ENCODE results near the gene NECTIN4. TPM values are rescaled to one million over a fixed set of nuclear protein-coding genes. Genes with fewer than 3 reads are reported as not detected.

Gene NECTIN4
- total RNA-seq, 1 donor from 2014 or later, result 42.7 TPM

DNA sequence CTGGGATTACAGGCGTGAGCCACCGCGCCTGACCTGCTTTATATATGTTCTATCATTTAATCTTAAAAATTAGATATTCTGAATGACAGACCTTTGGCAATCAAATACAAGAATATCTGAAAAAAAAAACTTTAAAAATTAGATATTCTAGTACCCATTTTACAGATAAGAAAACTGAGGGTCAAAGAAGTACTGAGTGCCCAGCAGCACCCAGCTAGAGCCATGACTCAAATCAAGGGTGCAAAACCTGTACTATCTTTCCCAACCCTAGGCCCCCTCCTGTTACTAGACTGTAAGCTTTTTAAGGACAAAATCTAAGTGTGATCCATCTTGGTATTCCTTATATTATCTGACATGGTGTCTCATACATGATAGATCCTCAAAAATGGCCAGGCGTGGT, 27.9 kb downstream of the NECTIN4 start:
- TF ChIP-seq POLR2A (IDR thresholded peaks at IDR 0.05) (no peak), POLR2AphosphoS5 (IDR thresholded peaks at IDR 0.05; ENCODE audit: insufficient read depth in 1 of 2, low read depth in 1 of 2) (no peak)
- TF ChIP-seq, protein P1, sequence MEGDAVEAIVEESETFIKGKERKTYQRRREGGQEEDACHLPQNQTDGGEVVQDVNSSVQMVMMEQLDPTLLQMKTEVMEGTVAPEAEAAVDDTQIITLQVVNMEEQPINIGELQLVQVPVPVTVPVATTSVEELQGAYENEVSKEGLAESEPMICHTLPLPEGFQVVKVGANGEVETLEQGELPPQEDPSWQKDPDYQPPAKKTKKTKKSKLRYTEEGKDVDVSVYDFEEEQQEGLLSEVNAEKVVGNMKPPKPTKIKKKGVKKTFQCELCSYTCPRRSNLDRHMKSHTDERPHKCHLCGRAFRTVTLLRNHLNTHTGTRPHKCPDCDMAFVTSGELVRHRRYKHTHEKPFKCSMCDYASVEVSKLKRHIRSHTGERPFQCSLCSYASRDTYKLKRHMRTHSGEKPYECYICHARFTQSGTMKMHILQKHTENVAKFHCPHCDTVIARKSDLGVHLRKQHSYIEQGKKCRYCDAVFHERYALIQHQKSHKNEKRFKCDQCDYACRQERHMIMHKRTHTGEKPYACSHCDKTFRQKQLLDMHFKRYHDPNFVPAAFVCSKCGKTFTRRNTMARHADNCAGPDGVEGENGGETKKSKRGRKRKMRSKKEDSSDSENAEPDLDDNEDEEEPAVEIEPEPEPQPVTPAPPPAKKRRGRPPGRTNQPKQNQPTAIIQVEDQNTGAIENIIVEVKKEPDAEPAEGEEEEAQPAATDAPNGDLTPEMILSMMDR (IDR thresholded peaks at IDR 0.05), result no peak

DNA sequence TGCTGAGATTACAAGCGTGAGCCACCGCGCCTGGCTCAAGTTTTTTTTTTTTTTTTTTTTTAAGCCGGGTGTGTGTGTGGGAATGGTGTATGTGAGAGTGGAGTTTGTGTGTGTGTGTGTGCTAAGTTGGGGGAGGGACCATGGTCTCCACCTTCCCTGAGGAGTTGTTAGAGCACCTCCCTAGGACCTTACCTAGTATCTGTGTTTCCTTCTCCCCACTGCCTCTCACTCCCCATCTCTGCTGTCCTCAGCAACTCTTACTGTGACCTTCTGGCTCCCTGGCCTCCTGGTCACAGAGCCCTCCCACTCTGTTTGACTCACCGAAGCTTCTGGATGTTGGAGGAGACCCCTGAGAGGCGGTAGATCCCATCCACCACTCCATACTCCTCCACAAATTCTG, 30.1 kb downstream of the NECTIN4 start:
- Histone ChIP-seq H3K4me1 (no peaks in the 10 kb centered on the region), H3K9me3 (no peaks in the 10 kb centered on the region), H3K4me3 (no peak overlapping the region), H3K36me3 (no peaks in the 10 kb centered on the region), H3K27me3 (no peaks in the 10 kb centered on the region), H3K27ac (no peak overlapping the region)
- no peak for DNase-seq (ENCODE audit: extremely low spot score in 2 of 2)
- TF ChIP-seq POLR2AphosphoS5 (IDR thresholded peaks at IDR 0.05; ENCODE audit: insufficient read depth in 1 of 2, low read depth in 1 of 2), result no peak
- TF ChIP-seq, protein P1 (IDR thresholded peaks at IDR 0.05), result no peak
- no peak for TF ChIP-seq POLR2A (IDR thresholded peaks at IDR 0.05)
- intact Hi-C loops (cut with DNase I), result no loop called here

More for the DNA sequence above, 27.9 kb downstream of the NECTIN4 start:
- no peaks in the 10 kb centered on the region for H3K36me3 ChIP-seq
- no peaks in the 10 kb centered on the region for H3K27me3 ChIP-seq
- H3K27ac ChIP-seq, result no peak overlapping the region
- no peaks in the 10 kb centered on the region for H3K4me1 ChIP-seq
- intact Hi-C loops (cut with DNase I), result no loop called here
- DNase-seq (ENCODE audit: extremely low spot score in 2 of 2), result no peak
- no peak overlapping the region for H3K4me3 ChIP-seq
- H3K9me3 ChIP-seq, result no peaks in the 10 kb centered on the region

DNA sequence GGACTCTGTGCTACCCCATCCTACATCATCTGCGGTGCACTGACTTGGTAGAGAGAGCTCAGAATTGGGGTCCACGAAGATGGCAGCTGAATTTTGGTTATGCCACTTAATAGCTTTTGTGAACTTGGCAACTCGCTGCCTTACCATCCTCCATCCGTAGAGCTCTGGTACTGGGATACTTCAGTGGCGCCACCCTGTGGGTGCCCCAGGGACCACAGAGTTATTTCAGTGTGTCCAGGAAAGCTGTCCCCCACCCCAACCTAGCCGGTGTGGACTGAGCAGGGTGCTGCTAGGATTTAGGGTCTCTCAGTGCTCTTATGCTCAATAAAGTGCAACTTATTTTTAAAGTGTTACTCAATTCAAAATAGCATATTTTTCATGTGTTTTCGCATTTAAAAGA, 34.6 kb downstream of the NECTIN4 start:
- no peaks in the 10 kb centered on the region for H3K27me3 ChIP-seq
- no peaks in the 10 kb centered on the region for H3K9me3 ChIP-seq
- no peak for DNase-seq (ENCODE audit: extremely low spot score in 2 of 2)
- H3K27ac ChIP-seq, result no peak overlapping the region
- no peaks in the 10 kb centered on the region for H3K36me3 ChIP-seq
- H3K4me3 ChIP-seq, result no peak overlapping the region
- intact Hi-C loops (cut with DNase I), result no loop called here
- no peaks in the 10 kb centered on the region for H3K4me1 ChIP-seq
- TF ChIP-seq POLR2A (IDR thresholded peaks at IDR 0.05) (no peak), POLR2AphosphoS5 (IDR thresholded peaks at IDR 0.05; ENCODE audit: insufficient read depth in 1 of 2, low read depth in 1 of 2) (no peak)
- TF ChIP-seq, protein P1 (IDR thresholded peaks at IDR 0.05), result no peak

DNA sequence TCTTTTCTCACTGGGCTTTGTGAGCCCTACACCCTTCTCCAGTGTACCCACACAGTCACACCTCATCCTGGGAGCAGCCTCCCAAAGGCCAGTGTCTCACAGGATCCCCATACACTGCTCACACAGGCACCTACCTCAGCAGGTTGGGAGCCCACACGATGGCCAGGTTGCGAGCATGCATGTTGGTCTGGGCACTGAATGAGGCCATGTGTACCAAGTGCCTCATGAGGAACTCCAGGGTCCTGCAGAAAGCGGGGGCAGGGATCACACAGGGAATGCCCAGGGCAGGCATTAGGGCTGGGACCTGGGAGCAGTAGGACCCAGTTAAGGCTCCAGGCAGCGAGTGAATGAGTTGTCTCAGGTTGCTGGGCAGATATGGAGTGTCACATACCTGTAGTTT, 35.1 kb downstream of the NECTIN4 start:
- TF ChIP-seq POLR2AphosphoS5 (IDR thresholded peaks at IDR 0.05; ENCODE audit: insufficient read depth in 1 of 2, low read depth in 1 of 2) (no peak), POLR2A (IDR thresholded peaks at IDR 0.05) (no peak)
- TF ChIP-seq, protein P1 (IDR thresholded peaks at IDR 0.05), result no peak
- no peak overlapping the region for H3K27ac ChIP-seq
- no peaks in the 10 kb centered on the region for H3K36me3 ChIP-seq
- H3K4me3 ChIP-seq, result no peak overlapping the region
- no peaks in the 10 kb centered on the region for H3K9me3 ChIP-seq
- intact Hi-C loops (cut with DNase I), result no loop called here
- no peaks in the 10 kb centered on the region for H3K27me3 ChIP-seq
- DNase-seq (ENCODE audit: extremely low spot score in 2 of 2), result no peak
- H3K4me1 ChIP-seq, result no peaks in the 10 kb centered on the region

DNA sequence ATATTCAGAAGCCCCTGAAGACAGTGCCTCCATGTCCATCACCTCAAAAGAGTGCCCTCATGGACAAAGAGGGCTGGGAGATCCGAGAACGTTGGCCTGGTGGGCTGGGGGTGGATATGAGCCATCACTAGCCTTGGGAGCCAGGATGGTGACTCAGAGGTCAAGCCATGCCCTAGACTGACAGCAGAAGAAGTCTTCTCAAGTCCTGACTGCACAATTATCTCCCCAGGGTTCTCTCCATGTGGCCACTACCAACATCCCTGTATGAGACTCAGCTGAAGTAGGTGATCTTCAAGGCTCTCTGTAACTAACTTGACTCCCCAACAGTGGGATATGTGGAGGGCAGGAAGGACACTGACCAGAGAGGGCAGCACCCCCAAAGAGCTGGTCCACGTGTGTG, 36.5 kb downstream of the NECTIN4 start:
- H3K4me3 ChIP-seq, result no peak overlapping the region
- no peaks in the 10 kb centered on the region for H3K27me3 ChIP-seq
- no peak overlapping the region for H3K27ac ChIP-seq
- DNase-seq (ENCODE audit: extremely low spot score in 2 of 2), result no peak
- intact Hi-C loops (cut with DNase I), result no loop called here
- no peaks in the 10 kb centered on the region for H3K4me1 ChIP-seq
- no peaks in the 10 kb centered on the region for H3K36me3 ChIP-seq
- no peaks in the 10 kb centered on the region for H3K9me3 ChIP-seq
- TF ChIP-seq, protein P1 (IDR thresholded peaks at IDR 0.05), result no peak
- TF ChIP-seq POLR2AphosphoS5 (IDR thresholded peaks at IDR 0.05; ENCODE audit: insufficient read depth in 1 of 2, low read depth in 1 of 2) (no peak), POLR2A (IDR thresholded peaks at IDR 0.05) (no peak)

All from vagina (tissue), 2 donors.